Kidney (tissue), 14 donors: ENCODE data around the gene LXN. TPM values are rescaled to one million over a fixed set of nuclear protein-coding genes. Genes with fewer than 3 reads are reported as not detected.
A peak's percentile ranks its signal among the peaks of the same experiment; 100 is the strongest.

Source experiments
- DNase-seq, 5 donors: peaks; one replicate each; pipeline ENCODE4 v3.0.0-alpha.2; 2013 to 2020
- FAIRE-seq: peaks from 2 replicates; lab custom pipeline; 2012; peaks lifted over from hg19 to GRCh38; lab: Jason Lieb, UNC
- H3K27ac ChIP-seq, 2 donors: one replicate each; pipeline ENCODE4 v1.7.0; 2013; ENCODE audit warnings: low read depth in 2 of 2, low read length in 2 of 2, inconsistent platforms in 1 of 2
- H3K27me3 ChIP-seq: one replicate; pipeline ENCODE4 v1.7.1; 2013; ENCODE audit warnings: low read length, inconsistent platforms; ENCODE audit not compliant: control insufficient read depth, insufficient read depth
- H3K36me3 ChIP-seq, 3 donors: one replicate each; pipeline versions ENCODE4 v1.7.0 to v1.7.1; 2013; ENCODE audit warnings: low read length in 3 of 3, control low read depth in 1 of 3, inconsistent platforms in 1 of 3; ENCODE audit not compliant: insufficient read depth in 3 of 3, control insufficient read depth in 2 of 3
- H3K4me1 ChIP-seq, 3 donors: one replicate each; pipeline versions ENCODE4 v1.7.0 to v1.7.1; 2013; ENCODE audit warnings: low read length in 3 of 3, inconsistent platforms in 1 of 3, low read depth in 1 of 3; ENCODE audit not compliant: control insufficient read depth in 2 of 3, insufficient read depth in 2 of 3
- H3K4me3 ChIP-seq, 3 donors: one replicate each; pipeline versions ENCODE4 v1.7.0 to v1.8.1; 2013; ENCODE audit warnings: low read length in 3 of 3, control low read depth in 1 of 3, inconsistent platforms in 1 of 3
- H3K9ac ChIP-seq, 3 donors: one replicate each; pipeline versions ENCODE4 v1.7.0 to v1.7.1; 2013; ENCODE audit warnings: low read length in 3 of 3, control low read depth in 1 of 3, inconsistent platforms in 1 of 3
- H3K9me3 ChIP-seq, 3 donors: one replicate each; pipeline versions ENCODE4 v1.7.0 to v1.7.1; 2013; ENCODE audit warnings: low read length in 3 of 3, control low read depth in 1 of 3, inconsistent platforms in 1 of 3; ENCODE audit not compliant: control insufficient read depth in 2 of 3, insufficient read depth in 1 of 3
- intact Hi-C: fragments of 100-400 bp; cut with DNase I; formaldehyde crosslinking; loops from one replicate; pipeline ENCODE4 v1.11.1; 2022
- polyA plus RNA-seq: library from polyadenylated mRNA; stranded (reverse); fragments of 350-450 nt; fragmentation: Illumina TruSeq; extraction: RNeasy Lipid Tissue Mini Kit (QIAGEN cat#74804); gene quantifications from one replicate; pipeline ENCODE4 v1.2.3, GENCODE V29; 2014; ENCODE audit warnings: low read depth, low replicate concordance; ENCODE audit not compliant: insufficient read depth
- total RNA-seq: library from RNA; stranded (reverse); fragmentation: NEBNext Ultra II Directional; extraction: Animal tissue kit (Norgen Biotek cat#: 25700); gene quantifications from one replicate; pipeline ENCODE4 v1.2.1, GENCODE V29; 2021
- TF ChIP-seq, protein P1 (sequence below): IDR thresholded peaks from 3 replicates; pipeline ENCODE4 v1.5.1; 2012; ENCODE audit warnings: mild to moderate bottlenecking, moderate library complexity, borderline replicate concordance; ENCODE audit not compliant: insufficient read depth; ENCODE audit errors: extremely low read depth
- donor health status: control.
- donor health status: control.
- donor health status: control.
- donor health status: control.
- donor health status: control.
- donor health status: DM: yes; HTN: yes; CAD: no.
- donor health status: Normal renal cell carcinoma (clear cell type).

The LXN gene
- total and polyA plus RNA-seq, 2 donors from 2014 or later, result 20.6 to 21.6 TPM

DNA sequence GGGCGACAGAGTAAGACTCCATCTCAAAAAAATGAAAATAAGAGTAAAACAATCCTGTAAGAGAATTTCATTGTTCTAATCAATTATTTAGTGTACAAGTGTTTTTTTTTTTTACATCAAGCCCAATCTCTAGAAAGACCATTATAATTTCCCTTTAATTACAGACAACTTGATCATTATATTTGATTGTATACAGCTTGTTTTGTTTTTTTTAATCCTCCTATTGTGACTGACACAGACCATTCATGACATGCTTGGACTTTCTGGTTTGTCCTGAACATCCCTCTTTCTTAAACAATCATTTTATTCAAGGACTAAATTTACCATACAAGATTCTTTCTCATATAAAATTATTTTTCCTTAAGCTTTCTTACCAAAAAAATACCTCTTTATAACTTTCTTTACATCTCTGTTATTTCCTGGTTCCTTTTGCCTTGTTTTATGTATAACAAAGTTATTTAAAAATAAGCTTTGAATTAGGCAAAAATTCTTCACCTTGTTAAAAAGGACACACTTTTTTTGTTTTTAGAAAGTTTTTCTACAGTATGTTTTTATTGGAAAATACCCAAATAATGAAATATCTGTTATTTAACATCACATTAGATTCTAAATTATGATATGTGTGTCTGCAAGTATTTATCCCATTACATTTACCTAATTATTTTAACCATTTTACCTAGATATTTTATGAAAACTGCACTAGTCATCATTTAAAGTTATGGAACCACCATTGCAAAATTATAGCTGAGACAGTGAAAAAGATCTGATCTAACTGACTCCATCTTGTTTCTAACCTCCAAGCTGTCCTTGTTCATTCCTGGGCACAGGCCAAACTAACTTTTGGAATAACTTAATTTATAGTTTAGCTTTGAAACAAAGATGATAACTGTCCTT is 54.2 kb downstream of the LXN start:
- no peaks in the 10 kb centered on the region for H3K27me3 ChIP-seq
- H3K9me3 ChIP-seq, result no peaks in the 10 kb centered on the region
- intact Hi-C loops, result no loop called here
- H3K36me3 ChIP-seq, result no peaks in the 10 kb centered on the region
- no peaks in the 10 kb centered on the region for H3K4me1 ChIP-seq
- no peak overlapping the region for H3K27ac ChIP-seq
- H3K9ac ChIP-seq, result no peak overlapping the region
- no peak for DNase-seq
- TF ChIP-seq, protein P1, sequence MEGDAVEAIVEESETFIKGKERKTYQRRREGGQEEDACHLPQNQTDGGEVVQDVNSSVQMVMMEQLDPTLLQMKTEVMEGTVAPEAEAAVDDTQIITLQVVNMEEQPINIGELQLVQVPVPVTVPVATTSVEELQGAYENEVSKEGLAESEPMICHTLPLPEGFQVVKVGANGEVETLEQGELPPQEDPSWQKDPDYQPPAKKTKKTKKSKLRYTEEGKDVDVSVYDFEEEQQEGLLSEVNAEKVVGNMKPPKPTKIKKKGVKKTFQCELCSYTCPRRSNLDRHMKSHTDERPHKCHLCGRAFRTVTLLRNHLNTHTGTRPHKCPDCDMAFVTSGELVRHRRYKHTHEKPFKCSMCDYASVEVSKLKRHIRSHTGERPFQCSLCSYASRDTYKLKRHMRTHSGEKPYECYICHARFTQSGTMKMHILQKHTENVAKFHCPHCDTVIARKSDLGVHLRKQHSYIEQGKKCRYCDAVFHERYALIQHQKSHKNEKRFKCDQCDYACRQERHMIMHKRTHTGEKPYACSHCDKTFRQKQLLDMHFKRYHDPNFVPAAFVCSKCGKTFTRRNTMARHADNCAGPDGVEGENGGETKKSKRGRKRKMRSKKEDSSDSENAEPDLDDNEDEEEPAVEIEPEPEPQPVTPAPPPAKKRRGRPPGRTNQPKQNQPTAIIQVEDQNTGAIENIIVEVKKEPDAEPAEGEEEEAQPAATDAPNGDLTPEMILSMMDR, result no peak
- H3K4me3 ChIP-seq, result no peak overlapping the region
- FAIRE-seq, result peak; percentile 37

Other genes with a start within 250 kb of the LXN start
- 16.9 TPM for gene MLF1, start 101.5 kb downstream of the LXN start, total RNA-seq
- gene MLF1, start 101.5 kb downstream of the LXN start, polyA plus RNA-seq, result 30.0 TPM
- gene GFM1, start 28.1 kb downstream of the LXN start, total RNA-seq, result 49.3 TPM
- gene GFM1, start 28.1 kb downstream of the LXN start, polyA plus RNA-seq, result 21.9 TPM
- gene RARRES1, start 59.8 kb upstream of the LXN start, total RNA-seq, result 94.0 TPM
- gene RARRES1, start 59.8 kb upstream of the LXN start, polyA plus RNA-seq, result 10.3 TPM
- gene MFSD1, start 129.4 kb upstream of the LXN start, total RNA-seq, result 76.2 TPM
- gene MFSD1, start 129.4 kb upstream of the LXN start, polyA plus RNA-seq, result 46.5 TPM